GM19372 (cell line): ENCODE results near the gene MCRIP2.
A peak's percentile ranks its signal among the peaks of the same experiment; 100 is the strongest.
"Not testable (repeated sequence)": the region's sequence is repeated elsewhere in the genome, so short reads cannot be mapped to it uniquely, and the experiment has no call there.

ENCODE experiments used
- ATAC-seq: cut with Tn5 transposase; IDR thresholded peaks from one replicate; pipeline ENCODE4 v1.9.1; 2021; ENCODE audit warnings: mild to moderate bottlenecking, low read depth, moderate library complexity; ENCODE audit not compliant: unreplicated experiment

The MCRIP2 gene

GRCh38 chr16:678858-679813 lies 37.5 kb downstream of the MCRIP2 start:
- ATAC-seq = no peak

- ATAC-seq = peak; percentile 39
Measured at GRCh38 chr16:679814-680624, 38.4 kb downstream of the MCRIP2 start, which contains the start of gene STUB1. STUB1 (plus strand) TSS chr16:680410; CDS start chr16:680526, 116 bp downstream.

GRCh38 chr16:680625-680945 lies 39.0 kb downstream of the MCRIP2 start:
- ATAC-seq = no peak

- no peak for ATAC-seq
Measured at GRCh38 chr16:680967-681745, 39.5 kb downstream of the MCRIP2 start.

GRCh38 chr16:681746-682427 lies 40.3 kb downstream of the MCRIP2 start:
- no peak for ATAC-seq

GRCh38 chr16:682493-683395 lies 41.1 kb downstream of the MCRIP2 start:
- ATAC-seq = no peak

GRCh38 chr16:683396-684070 lies 41.9 kb downstream of the MCRIP2 start:
- no peak for ATAC-seq

- peak; percentile 66 for ATAC-seq
Measured at GRCh38 chr16:684071-684794, 42.6 kb downstream of the MCRIP2 start, which contains the start of gene JMJD8. JMJD8 (minus strand) TSS chr16:684334; CDS start chr16:684319, 15 bp downstream.

GRCh38 chr16:684961-685696 lies 43.5 kb downstream of the MCRIP2 start:
- ATAC-seq = no peak

- ATAC-seq = no peak
Measured at GRCh38 chr16:685967-686366, 44.3 kb downstream of the MCRIP2 start.

- ATAC-seq = no peak
Measured at GRCh38 chr16:686459-687260, 45.0 kb downstream of the MCRIP2 start.

- no peak for ATAC-seq
Measured at GRCh38 chr16:687499-687898, 45.9 kb downstream of the MCRIP2 start.

GRCh38 chr16:689175-689897 lies 47.7 kb downstream of the MCRIP2 start:
- no peak for ATAC-seq

GRCh38 chr16:691242-691641 lies 49.6 kb downstream of the MCRIP2 start:
- not testable (repeated sequence) for ATAC-seq

- no peak for ATAC-seq
Measured at GRCh38 chr16:692356-693108, 50.9 kb downstream of the MCRIP2 start.
